ENCODE measurements around the gene NOC4L.
A peak's percentile ranks its signal among the peaks of the same experiment; 100 is the strongest.

Gene NOC4L

DNA sequence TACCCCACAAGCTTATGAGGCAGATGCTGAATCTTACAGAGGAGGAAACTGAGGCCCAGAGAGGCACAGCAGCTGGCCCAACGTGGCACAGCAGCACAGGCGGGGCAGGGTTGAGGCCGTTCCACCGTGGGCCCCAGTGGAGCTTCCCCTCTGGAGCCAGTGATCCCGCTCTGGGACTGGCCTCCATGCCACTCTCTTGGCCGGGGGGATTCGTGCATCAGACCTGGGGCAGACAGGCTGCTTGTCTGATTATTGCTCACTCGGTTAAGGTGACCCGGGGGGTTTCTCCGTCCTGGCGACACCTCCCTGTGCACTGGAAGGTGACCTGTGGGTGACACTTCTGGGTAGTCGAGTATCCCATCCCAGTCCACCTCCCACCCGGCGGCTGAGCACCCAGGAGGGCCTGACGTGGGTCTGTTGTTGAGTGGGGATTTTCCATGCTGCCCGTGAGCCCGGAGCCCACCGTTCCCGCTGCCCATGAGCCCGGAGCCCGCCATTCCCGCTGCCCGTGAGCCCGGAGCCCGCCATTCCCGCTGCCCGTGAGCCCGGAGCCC is 27.8 kb downstream of the NOC4L start:
- no peak for DNase-seq

DNA sequence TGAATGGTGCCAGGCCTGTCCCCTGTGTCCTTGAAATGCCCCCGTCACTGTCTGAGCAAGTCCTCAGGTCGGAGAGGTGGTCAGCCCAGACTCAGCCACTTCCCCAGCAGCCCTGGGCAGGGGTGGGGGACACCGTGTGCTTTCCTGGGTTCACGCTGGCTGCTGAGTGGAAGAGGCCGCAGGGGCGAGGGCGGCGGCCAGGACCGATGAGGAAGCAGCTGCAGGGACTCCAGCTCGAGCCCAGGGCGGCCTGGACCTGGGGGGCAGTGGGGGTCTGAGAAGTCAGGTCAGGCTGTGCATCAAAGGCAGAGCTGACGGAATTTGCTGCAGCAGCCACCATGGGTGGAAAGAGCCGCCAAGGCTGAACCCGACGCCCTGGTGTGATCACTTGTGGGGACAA is 28.4 kb downstream of the NOC4L start:
- no peak for DNase-seq

DNA sequence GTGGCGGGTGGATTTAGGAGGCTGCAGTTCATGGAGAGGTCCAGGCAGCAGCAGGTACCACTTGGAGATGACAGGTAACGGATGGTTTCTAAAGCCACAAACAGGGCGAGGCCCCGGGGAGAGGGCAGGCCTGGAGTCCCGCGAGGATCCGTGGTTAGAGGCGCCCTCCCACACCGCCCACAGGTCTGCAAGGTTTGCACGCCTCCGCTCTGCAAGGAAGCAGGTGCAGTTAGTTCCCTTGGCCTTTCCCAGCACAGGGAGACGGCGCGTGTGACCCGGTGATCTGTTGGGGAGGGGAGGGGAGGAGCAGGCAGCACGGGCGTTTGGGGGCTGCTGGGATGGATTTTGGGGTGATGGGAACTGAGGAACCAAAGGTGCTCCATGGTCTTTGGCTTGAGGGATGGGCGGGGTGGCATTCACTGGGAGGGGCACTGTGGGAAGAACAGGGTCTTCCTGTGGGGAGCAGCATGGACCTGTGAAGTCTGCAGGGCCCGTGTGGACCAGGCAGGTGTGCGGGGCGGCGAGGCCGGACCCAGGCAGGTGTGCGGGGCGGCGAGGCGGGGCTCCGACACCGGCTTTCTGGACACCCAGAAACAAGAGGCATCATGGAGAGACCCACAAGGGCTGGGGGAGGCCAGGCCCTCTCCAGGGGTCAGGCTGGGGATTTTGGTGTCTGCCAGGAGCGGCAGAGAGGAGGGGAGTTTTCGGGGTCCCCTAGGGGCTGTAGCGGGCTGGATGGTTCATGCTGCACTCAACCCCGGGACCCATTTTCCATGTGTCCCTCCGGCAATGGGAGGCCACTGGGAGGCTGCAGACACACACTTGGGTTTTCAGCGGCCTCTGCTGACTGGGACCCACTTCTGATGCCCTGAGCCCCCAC is 29.1 kb downstream of the NOC4L start:
- DNase-seq, result peak; percentile 81

- DNase-seq, result peak; percentile 56
These were observed 30.0 kb downstream of the NOC4L start for GRCh38 chr12:132174015-132174838.

DNA sequence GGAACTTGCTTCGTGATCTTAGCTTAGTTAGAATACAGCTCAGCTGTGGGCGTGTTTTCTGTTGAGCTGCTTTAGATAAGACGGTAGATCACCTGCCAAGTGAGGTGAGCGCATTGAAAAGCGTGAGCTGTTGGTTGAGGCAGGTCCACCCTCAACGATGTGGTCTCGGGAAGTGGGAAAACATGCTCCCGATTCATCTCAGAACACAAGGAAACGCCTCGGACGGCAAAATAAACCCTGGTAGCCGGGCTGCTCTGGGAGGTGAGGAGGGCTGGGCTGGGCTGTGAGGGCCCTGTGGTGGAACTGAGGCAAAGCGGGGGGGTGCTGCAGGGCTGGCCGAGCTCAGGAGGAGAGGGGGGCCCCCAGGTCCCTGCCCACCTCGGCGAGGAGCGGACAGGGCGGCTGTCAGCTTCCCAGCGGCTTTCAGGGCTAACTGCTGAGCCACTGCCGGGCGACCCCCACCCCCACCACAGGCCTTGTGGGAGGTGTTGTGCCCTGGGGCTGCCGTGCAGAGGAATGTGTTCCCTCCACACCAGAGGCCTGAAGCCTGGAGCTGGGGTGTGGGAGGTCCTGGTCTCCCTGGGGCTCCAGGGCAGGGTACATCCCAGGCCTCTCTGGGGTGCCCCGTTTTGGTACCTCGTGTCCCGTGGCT is 30.7 kb downstream of the NOC4L start:
- DNase-seq, result no peak

DNA sequence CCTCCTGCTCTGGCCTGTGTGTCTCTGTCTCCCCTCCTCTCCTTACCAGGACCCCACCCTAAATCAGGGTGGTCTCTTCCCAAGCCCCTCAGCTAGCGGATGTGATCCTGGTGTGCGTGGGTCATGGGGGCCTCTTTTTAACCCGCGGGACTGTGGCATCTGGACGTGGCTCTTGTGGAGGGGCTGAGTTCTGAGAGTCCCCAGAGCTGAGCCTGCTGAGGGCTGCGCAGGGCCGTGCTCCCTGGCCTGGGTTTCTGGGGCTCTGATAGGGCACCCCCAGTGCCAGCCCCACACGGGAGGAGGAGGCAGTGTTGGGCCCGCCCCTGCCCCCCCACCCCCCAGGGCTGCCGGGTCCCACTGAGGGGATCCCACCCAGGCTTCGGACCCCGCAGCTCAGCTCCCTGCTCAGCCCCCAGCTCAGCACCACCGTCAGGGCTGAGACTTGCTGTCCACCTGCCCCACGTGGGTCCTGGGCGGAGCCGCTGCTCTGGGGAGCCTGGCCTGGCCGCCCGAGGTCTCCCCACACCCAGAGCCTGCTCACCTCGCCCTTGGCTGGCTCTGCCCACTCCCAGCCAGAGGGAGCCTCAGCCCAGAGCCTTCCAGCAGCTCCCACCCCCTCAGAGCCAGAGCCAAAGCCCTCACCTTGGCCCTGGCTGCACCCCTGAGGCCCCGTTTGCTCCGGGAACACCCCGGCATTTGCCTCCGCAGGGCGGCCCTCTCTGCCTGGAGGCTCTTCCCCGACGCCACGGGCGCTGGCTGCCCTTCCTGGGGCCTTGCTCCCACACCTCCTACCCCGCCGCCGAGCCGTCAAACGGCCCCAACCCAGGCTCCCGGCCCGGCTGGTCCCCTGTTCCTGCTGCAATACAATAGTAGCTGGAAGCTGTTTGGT is 31.5 kb downstream of the NOC4L start:
- no peak for DNase-seq

GRCh38 chr12:132176385-132176919 is 32.2 kb downstream of the NOC4L start:
- no peak for DNase-seq

GRCh38 chr12:132176920-132177551 is 32.8 kb downstream of the NOC4L start:
- no peak for DNase-seq

DNA sequence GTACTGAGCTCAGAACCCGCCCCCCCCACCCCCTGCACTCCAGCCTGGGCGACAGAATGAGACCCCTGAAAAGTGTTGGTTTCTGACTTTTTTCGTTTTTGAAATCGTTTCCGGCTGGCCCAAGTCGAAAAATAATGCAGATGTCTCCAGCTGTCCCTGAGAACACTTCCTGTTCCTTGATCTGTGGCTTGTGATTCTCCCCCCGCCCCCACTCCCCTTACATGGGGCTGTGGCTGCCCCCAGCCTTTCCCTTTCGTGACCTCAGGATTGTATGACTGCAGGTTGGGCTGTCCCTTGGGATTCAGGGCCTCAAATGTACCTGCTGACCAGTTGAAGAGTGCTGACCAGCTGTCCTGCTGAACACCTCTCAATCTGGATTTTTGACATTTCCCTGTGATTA is 34.1 kb downstream of the NOC4L start:
- DNase-seq, result no peak

DNA sequence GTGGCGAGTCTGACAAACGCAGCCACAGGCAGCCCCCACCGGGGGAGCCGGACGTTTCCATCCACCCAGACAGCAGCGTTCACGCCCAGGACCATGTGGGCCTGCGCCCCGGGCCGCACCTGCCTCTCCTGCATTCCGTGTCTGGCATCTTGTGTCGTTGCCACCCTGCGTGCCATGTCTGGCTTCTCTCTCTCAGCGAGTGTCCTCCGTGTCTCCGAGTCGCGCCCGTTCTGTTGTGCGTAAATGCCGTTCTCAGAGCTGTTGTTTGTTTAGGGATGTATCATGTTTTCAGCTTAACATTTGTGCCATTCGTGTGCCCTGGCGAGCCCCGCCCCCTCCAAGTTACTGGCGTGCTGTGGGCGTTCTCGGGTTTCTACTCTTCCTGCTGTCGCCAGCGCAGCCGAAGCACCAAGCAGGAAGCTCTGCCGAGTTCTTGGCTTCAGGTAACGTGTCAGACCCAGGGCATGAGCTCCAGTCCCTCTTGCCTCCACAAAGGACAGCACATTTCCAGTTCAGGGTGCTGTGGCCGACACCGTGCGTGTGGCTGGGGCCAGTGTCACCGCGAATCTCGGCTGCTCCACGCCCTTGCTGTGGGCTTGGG is 34.6 kb downstream of the NOC4L start:
- DNase-seq, result no peak

DNA sequence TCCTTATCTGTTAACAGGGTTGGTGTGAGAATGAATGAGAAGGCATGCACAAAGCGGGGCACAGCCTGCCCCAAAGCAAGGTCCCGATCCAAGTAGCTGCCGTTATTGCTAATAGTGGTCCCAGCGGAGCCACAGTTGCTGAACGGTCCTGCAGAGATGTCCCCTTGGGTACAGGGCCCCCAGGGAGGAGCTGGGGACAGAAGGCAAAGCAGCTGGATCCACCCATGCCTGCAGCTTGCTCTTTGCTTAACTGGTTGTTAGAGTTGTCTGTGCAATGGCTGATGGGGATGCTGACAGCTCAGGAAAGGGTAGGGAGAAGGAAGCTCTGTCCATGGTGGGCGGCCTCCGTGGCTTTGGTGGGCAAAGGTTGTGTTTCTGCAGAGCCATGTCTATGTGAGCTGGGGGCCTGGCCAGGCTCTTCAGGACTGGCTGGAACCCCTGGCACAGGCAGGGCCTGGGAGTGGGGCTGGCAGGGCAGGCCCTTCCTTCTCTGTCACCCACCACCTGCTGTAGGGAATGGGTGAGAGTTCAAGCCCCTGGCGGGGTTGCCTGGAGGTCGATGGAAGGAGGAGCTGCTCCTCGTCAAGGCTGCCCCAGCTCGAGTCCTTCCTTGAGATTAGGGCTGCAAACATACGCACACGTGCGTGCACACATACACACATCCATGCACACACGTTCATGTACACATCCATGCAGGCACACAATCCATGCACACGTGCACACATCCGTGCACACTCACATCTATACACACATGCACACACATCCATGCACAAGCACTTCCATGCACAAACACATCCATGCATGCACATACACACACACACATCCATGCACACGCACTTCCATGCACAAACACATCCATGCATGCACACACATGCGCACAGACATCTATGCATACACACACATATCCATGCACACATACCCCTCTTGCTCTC is 35.4 kb downstream of the NOC4L start:
- DNase-seq, result no peak

DNA sequence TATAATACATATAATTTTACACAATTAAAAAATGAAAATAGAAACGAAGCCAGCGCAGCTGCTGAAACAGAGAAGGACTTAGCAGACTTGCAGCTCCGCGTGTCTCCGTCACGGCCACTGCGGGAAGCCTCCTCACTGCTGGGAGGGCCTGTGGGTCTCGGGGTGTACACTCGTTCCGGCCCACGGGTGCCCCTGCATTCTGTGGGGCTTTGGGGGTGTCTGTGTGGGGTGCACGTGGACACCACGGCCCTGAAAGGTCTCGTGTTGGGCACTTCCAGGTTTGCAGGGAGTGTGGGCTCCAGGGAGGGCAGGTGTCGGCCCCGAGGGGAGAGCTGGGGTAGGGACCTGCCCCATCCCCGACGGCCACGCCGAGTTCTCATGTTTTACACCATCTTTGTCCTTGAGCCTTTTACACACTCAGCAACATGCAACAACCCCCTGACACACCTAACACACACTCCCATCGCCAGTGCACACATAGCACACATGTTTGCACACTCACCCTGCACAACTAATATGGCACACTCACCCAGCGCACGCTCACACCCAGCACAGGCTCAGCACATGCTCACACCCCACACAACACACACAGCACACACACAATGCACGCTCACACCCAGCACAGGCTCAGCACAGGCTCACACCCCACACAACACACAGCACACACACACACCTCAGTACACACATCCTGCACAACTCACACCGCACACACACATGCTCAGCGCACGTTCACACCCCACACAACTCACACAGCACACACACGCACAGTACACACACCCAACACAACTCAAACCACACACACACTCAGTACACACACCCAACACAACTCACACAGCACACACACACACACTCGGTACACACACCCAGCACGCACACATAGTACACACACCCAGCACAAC is 36.6 kb downstream of the NOC4L start:
- DNase-seq, result no peak

GRCh38 chr12:132181570-132182200 is 37.4 kb downstream of the NOC4L start:
- DNase-seq, result no peak

DNA sequence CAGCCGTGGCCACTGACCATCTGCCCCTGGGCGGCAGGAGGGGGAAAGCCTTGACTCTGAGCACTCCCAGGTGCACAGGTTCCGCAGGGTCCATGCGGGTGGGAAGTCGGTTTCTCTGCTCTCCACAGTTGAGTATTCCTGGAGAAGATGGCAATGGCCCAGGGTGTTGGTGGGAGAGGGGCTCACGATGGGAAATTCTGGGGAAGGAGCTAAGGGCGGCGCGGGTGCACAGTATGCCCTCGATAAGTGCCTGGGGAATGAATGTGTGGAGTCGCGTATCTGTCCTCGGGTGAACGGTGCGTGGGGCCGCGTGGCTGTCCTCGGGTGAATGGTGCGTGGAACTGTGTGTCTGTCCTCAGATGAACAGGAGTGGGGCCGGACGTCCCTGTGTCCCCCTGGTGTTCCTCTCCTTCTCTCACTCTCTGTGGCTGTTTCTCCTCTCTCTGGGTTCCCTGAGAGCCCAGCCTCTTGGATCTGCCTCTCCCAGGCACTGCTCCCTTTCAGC is 38.0 kb downstream of the NOC4L start:
- no peak for DNase-seq

- no peak for DNase-seq
These were observed 38.6 kb downstream of the NOC4L start for GRCh38 chr12:132182711-132183365.

GRCh38 chr12:132185705-132186104 is 41.4 kb downstream of the NOC4L start:
- no peak for DNase-seq

DNA sequence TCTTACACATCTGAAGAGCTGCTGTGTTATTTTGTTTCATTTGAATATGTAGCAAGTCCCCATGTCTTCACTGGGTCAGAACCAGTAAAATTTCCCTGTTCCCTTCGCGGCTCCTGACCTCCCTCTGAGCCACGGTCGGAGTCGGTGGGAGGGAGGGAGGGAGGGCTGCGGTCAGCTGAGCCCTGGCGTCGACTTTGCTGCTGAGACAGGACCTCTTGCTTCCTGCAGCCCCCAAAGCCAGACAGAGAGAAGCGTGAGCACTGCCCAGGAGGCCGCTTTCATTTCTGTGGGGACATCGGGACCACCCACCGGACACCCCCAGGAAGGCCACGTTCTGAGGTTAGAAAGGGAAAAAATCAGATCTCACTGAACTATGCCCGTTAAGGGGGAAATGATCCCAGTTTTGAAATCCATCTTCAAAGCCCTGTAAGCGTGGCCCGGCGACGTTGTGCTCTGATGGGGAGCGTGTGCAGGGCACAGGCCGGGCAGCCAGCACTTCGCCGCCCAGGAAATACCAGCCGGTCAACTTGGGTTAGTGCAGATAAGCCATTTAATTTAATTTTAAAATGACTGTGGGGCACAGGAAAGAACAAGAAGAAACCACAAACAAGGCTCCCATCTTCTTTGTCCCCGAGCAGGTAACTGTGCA is 42.1 kb downstream of the NOC4L start:
- DNase-seq, result no peak

Measured in RPMI8226 (cell line).